ENCODE results near the gene FOXJ3. TPM values are rescaled to one million over a fixed set of nuclear protein-coding genes. Genes with fewer than 3 reads are reported as not detected.

The FOXJ3 gene
- total RNA-seq, 1 donor, result 38.0 TPM

- DNase-seq (ENCODE audit: low read depth), result no peak
- TF ChIP-seq CTCF (IDR thresholded peaks at IDR 0.05; ENCODE audit: insufficient read depth, low read length), result no peak
- no peak overlapping the region for H3K4me3 ChIP-seq (ENCODE audit: low read depth, low read length)
Measured at GRCh38 chr1:42369471-42369870, 34.4 kb upstream of the FOXJ3 start.

- no peak overlapping the region for H3K4me3 ChIP-seq (ENCODE audit: low read depth, low read length)
- DNase-seq (ENCODE audit: low read depth), result no peak
Measured at GRCh38 chr1:42368096-42368795, 33.2 kb upstream of the FOXJ3 start.

GRCh38 chr1:42365118-42365517 lies 30.1 kb upstream of the FOXJ3 start:
- DNase-seq (ENCODE audit: low read depth), result no peak
- H3K4me3 ChIP-seq (ENCODE audit: low read depth, low read length), result no peak overlapping the region
- no peak for TF ChIP-seq CTCF (IDR thresholded peaks at IDR 0.05; ENCODE audit: insufficient read depth, low read length)

More at GRCh38 chr1:42368096-42368795, 33.2 kb upstream of the FOXJ3 start:
- no peak for TF ChIP-seq CTCF (IDR thresholded peaks at IDR 0.05; ENCODE audit: insufficient read depth, low read length)

DNA sequence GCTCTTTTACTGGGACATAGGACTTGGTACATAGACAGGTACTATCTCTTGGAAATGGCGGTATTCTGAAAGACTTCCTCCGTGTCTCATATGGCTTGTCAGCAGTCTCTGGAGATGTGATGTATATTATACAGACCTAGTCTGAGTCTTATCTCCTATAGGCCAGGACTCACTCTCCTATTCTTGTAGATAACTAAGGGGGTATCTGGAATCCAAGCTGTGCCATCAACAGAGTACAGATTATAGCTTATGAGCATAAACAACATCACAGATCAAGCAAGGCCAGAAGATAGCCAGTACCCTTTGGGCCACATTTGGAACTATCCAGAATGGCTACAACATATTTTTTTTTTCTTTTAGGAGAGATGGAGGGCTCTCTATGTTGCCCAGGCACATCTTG lies 29.5 kb upstream of the FOXJ3 start:
- no peak for DNase-seq (ENCODE audit: low read depth)
- no peak overlapping the region for H3K4me3 ChIP-seq (ENCODE audit: low read depth, low read length)
- TF ChIP-seq CTCF (IDR thresholded peaks at IDR 0.05; ENCODE audit: insufficient read depth, low read length), result no peak

DNA sequence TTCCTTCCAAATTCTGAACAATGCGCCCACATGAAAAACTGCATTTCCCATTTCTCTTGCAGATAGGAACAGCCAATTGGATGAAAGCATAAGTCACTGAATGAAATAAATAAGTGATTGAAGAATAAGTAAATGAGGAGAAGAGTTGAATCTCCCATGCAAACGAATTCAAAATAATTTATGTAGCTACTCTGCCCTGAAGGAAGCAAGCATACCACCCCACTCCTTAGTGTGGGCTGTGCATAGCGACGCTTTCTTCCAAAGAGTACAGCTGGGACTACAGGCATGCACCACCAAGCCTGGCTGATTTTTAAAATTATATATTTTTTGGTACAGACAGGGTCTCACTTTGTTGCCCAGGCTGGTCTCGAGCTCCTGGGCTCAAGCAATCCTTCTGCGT lies 29.1 kb upstream of the FOXJ3 start:
- TF ChIP-seq CTCF (IDR thresholded peaks at IDR 0.05; ENCODE audit: insufficient read depth, low read length), result no peak
- DNase-seq (ENCODE audit: low read depth), result no peak
- H3K4me3 ChIP-seq (ENCODE audit: low read depth, low read length), result no peak overlapping the region

DNA sequence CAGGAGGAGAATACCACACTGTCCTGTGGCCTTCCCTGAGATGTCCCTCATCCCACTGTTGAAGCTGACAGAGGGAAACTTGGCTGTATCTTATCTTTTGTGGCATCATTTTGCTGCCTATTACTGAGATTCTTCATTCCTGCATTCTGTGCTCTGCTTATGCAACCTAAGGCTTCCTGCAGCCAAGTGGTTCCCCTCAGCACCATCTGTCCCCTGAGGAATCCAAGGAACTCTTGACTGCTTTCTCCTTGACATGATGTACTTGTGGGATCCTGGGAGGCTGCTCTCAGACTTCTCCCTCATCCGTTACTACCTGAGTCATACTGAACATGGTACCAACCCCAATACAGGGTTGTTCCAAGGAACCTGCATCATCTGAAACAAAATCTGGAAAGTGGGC lies 24.4 kb upstream of the FOXJ3 start:
- no peak for TF ChIP-seq CTCF (IDR thresholded peaks at IDR 0.05; ENCODE audit: insufficient read depth, low read length)
- no peak overlapping the region for H3K4me3 ChIP-seq (ENCODE audit: low read depth, low read length)
- DNase-seq (ENCODE audit: low read depth), result peak; percentile 5

DNA sequence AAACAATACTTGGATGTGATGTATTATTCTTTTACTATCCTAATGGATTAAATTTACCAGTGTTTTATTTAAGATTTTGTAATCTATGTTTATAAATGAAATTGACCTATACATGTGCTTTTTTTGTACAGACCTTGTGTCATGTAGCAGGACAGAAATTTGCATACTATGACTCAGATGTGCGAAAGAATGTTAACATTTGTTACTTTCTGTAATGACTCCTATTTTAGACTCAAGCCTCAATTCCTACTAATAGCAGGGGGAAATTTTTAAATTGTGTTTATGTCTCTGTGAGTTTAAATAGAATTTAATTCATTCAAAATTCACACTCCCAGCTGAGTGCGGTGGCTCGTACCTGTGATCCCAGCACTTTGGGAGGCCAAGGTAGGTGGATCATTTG lies 23.8 kb upstream of the FOXJ3 start:
- no peak for DNase-seq (ENCODE audit: low read depth)
- TF ChIP-seq CTCF (IDR thresholded peaks at IDR 0.05; ENCODE audit: insufficient read depth, low read length), result no peak

More for the DNA sequence above, 23.8 kb upstream of the FOXJ3 start:
- no peak overlapping the region for H3K4me3 ChIP-seq (ENCODE audit: low read depth, low read length)

All from fibroblast of the aortic adventitia (primary cell).